HG03060 (cell line): ENCODE measurements around the gene VSTM2L.
A peak's percentile ranks its signal among the peaks of the same experiment; 100 is the strongest.

Experiments used
- ATAC-seq: cut with Tn5 transposase; IDR thresholded peaks from one replicate; pipeline ENCODE4 v1.9.1; 2021; ENCODE audit warnings: low read depth, moderate number of reproducible peaks; ENCODE audit not compliant: unreplicated experiment

The VSTM2L gene

DNA sequence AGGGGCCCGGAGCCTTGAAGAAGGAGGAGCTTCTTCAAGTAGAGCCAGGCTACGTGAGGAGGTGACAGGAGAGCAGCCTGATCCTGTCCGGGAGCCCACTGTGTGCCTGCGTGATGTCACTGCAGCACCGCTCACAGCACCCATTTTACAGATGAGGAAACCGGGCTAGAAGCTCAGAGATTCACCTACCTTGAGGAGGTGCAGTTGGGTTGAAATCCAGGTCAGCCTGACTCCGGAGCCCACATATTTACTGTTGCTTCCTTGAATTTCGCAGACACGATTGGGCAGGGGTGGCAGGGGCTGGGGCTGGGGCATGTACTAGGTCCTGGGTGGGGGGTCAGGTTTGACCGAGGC is 12.5 kb downstream of the VSTM2L start:
- no peak for ATAC-seq

- no peak for ATAC-seq
These were observed 13.1 kb downstream of the VSTM2L start for GRCh38 chr20:37915800-37916570.

DNA sequence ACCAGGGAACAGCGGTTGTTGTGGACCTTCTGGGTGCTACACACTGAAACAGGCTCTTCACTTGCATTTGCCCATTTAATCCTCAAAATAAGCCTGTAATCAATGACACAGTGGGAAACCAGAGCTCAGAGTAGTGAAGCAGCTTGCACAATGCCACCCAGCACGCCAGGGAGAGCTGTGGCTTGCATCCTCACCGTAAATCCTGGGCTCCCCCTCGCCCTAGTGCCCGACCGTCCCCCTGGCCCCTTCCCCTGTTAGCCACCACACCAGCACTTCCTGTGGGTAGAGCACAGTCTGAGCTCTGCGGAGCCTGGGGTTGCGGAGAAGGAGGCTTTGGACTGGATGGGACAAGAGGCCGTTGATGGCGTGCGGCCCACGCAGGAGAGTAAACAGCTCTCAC is 14.5 kb downstream of the VSTM2L start:
- no peak for ATAC-seq

DNA sequence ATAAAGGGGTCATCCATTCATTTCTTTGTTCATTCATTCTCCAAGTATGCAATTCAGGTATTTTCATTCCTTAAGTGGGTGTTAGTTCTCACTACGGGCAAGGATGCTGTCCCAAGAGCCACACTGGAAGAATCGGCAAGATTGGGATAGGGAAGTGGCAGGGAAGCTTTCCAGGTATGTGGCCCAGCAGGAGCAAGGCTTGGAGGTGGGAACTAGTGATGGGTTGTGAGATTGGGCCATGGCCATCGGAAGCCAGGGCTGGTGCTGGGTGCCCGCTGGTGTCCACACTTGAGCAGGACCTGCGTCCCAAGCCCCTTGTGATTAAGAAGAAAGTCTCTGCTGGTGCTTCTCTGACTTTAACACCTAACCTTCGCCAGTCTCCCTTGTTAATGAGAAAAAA is 15.1 kb downstream of the VSTM2L start:
- no peak for ATAC-seq

GRCh38 chr20:37919389-37920040 is 16.6 kb downstream of the VSTM2L start:
- ATAC-seq: no peak

- no peak for ATAC-seq
These were observed 17.3 kb downstream of the VSTM2L start for GRCh38 chr20:37920270-37920669.

GRCh38 chr20:37920679-37921322 is 17.9 kb downstream of the VSTM2L start:
- ATAC-seq: no peak

GRCh38 chr20:37921341-37921929 is 18.5 kb downstream of the VSTM2L start:
- no peak for ATAC-seq

GRCh38 chr20:37922016-37922415 is 19.1 kb downstream of the VSTM2L start:
- peak; percentile 36 for ATAC-seq

- no peak for ATAC-seq
These were observed 22.6 kb downstream of the VSTM2L start for GRCh38 chr20:37925265-37926165.

GRCh38 chr20:37926612-37927011 is 23.7 kb downstream of the VSTM2L start:
- no peak for ATAC-seq

GRCh38 chr20:37927410-37928095 is 24.6 kb downstream of the VSTM2L start:
- ATAC-seq: no peak

GRCh38 chr20:37928996-37929682 is 26.2 kb downstream of the VSTM2L start:
- no peak for ATAC-seq

DNA sequence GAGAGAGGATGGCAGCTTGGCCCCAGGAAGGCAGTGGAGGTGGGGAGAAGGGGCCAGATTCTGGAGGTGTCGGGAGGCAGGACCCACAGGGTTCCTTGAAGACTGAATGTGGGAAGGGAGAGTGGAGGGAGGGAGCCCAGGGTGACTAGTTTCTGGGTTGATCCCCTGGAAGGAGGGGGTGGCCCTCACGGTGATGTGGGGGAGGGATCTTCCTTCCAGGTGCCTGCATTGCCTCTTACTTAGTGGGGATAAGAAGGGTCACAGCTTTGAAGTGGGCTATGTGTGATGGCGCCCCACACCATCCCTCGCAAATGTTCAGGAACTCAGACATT is 26.7 kb downstream of the VSTM2L start:
- no peak for ATAC-seq

DNA sequence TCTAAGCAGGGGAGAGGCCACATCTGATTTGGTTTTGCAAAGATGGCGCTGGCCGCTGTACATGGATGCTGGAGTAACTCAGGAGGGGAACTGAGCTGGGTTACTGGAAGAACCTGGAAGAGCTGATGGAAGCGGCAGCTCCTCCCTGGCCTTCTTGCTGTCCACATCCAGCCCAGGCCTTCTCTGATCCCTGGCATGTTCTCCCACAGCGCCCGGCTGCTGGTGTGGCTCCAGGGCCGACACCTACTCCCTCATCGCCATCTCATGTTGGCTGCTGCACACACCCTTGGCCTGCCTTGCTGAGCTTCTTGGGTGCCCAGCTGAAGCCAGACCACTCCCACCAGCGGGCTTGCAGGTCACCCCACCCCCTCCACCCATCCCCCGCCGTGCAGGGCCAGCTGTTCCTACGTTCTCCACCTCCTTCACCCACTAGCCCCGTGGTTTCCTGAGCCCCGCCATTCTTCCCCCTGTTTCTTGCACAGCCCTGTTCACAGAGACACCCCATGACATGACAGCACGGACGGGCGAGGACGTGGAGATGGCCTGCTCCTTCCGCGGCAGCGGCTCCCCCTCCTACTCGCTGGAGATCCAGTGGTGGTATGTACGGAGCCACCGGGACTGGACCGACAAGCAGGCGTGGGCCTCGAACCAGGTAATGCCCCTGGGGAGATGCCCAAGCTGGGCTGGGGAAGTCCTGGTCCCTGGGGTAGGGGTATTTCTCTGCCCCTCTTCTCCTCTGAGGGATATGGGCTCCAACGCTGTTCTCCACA is 28.4 kb downstream of the VSTM2L start:
- no peak for ATAC-seq

DNA sequence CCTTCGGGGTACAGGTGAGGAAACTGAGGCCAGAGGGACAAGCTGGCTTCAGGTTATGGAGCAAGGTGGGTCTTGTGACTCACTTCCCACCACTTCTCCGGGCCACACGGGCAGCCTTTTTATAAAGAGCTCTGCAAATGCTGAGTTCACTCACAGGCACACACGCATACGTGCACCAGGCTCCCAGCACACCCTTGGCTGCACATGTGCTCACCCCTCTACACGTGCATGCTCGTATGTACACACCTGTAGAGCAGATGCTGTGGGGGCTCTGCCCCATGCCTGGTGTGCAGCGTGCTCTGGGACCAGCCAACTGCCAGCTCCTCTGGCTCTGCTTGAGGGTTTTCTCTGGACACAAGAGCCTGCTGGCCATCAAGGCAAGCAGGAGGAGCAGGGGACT is 29.1 kb downstream of the VSTM2L start:
- ATAC-seq: no peak

DNA sequence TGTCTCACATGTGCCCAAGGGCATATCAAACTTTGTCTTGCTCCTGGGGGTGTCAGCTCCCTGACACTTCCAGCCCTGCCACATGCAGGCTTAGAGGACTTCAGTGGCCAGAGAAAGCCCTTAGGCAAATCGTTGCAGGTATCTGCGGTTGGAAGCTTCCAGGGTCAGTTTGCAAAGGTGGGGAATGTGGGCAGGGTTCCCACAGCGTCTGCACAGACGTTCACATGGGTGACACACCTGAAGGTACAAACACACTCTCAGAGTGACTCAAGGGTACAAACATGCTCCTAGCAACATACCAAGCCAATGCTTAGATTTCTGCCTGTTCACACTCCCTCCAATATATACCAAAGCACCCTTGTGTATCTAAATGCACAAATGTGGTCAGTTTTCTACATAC is 30.0 kb downstream of the VSTM2L start:
- no peak for ATAC-seq

DNA sequence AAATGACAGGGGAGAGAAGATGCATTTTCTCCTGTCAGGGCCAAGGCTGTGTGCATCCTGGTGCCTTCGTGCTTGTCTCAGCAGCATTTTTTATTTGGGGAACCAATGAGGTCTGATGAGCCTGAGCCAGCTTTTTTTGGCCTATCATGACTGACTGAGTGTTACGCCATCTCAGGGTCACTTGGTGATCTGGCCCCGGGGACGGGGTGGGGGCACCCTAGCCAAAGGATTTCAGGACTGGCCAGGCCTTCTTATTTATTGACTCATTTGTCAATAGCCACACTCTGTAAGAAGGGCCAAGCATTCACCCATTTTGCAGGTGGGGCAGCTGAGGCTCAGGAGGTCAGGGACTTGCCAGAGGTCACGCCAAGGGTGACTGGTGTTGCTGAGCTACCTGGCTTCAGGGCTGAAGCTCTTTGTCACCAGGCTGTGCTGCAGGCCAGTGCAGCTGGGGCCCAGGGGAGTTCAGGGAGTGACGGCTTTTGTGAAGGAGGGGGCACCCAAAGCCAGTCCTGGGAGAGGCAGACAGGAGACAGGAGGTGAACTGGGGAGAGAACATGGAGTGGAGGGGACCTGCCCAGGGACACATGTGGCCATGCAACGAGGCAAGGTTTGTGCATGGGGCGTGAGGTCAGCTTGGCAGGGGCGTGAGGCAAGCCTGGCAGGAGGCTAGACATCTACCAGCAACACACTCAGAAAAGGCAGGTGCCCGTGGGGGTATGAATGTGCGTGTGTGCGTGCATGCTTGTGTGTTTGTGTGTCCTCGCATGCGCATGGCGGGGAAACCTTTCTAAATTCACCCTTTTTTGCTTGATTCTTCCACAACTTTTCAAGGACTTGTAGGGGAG is 31.1 kb downstream of the VSTM2L start:
- no peak for ATAC-seq
